ENCODE results near the gene SLC12A2.

DNA sequence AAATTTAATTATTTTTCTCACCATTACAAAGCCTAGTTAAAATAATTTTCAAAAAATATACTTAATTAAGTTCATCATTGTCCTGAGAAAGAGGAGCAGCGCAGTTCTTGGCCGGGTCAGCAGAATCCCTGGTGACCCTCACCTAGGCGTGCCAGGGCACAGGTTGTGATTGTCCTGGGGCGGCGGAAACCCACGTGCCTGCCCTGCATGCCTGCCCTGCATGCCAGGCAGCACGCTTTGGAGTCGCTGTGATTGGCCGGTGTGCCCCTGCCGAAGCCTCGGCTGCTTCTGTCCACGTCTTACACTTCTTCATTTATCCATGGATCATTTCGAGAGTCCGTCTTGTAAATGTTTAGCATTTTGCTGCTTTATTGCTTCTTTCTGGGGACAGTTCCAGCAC lies 25.6 kb downstream of the SLC12A2 start:
- TF ChIP-seq POLR2AphosphoS5 (IDR thresholded peaks at IDR 0.05; ENCODE audit: low read depth, low read length) (no peak), TAF1 (IDR thresholded peaks at IDR 0.05; ENCODE audit: borderline replicate concordance, low read depth, low read length) (no peak)
